ENCODE measurements around the gene KAT2A. TPM values are rescaled to one million over a fixed set of nuclear protein-coding genes. Genes with fewer than 3 reads are reported as not detected.

Gene KAT2A
- total RNA-seq, 3 donors from 2014 or later, result 22.7 to 55.8 (median 54.4) TPM

- H3K9me3 ChIP-seq, result no peaks in the 10 kb centered on the region
- intact Hi-C loops (cut with DNase I; ENCODE audit: low total_unique reads), result no loop called here
- no peaks in the 10 kb centered on the region for H3K27me3 ChIP-seq
- TF ChIP-seq POLR2A (IDR thresholded peaks at IDR 0.05) (no peak), POLR2AphosphoS5 (IDR thresholded peaks at IDR 0.05) (no peak), CTCF (IDR thresholded peaks at IDR 0.05) (no peak)
- no peaks in the 10 kb centered on the region for H3K4me1 ChIP-seq
- H3K4me3 ChIP-seq, result no peak overlapping the region
- H3K36me3 ChIP-seq, result peaks cover 8% of the 10 kb centered on the region
- DNase-seq (ENCODE audit: low spot score in 2 of 2), result no peak
- no peak overlapping the region for H3K27ac ChIP-seq
Measured at GRCh38 chr17:42127414-42127813, 6.2 kb upstream of the KAT2A start.

DNA sequence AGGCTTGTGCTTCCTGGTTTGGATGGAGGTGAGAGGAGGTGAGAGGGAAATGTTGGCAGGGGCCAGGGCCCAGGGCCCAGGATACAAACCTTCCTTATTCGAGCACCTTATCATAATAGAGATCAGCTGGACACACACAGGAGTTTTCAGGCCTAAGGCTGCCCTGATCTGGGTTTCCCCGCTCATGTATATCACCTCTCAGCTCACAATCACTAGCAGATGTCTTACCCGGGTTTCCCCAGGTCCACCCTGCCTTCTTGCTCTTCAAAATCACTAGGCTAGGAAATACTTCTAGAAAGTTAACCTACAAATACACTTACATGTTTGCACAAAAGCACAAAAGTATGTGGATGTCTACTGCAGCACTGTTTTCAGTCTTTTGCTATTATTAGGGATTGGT lies 5.7 kb upstream of the KAT2A start:
- no peak for TF ChIP-seq POLR2AphosphoS5 (IDR thresholded peaks at IDR 0.05)
- no peak for TF ChIP-seq POLR2A (IDR thresholded peaks at IDR 0.05)
- DNase-seq (ENCODE audit: low spot score in 2 of 2), result no peak
- no peaks in the 10 kb centered on the region for H3K27me3 ChIP-seq
- intact Hi-C loops (cut with DNase I; ENCODE audit: low total_unique reads), result no loop called here
- no peak overlapping the region for H3K4me3 ChIP-seq
- peaks cover 8% of the 10 kb centered on the region for H3K36me3 ChIP-seq
- no peaks in the 10 kb centered on the region for H3K4me1 ChIP-seq
- no peaks in the 10 kb centered on the region for H3K9me3 ChIP-seq
- H3K27ac ChIP-seq, result no peak overlapping the region

GRCh38 chr17:42125565-42125964 lies 4.4 kb upstream of the KAT2A start:
- no peak for DNase-seq (ENCODE audit: low spot score in 2 of 2)
- H3K27ac ChIP-seq, result no peak overlapping the region
- intact Hi-C loops (cut with DNase I; ENCODE audit: low total_unique reads), result no loop called here
- TF ChIP-seq POLR2A (IDR thresholded peaks at IDR 0.05) (no peak), CTCF (IDR thresholded peaks at IDR 0.05) (no peak), POLR2AphosphoS5 (IDR thresholded peaks at IDR 0.05) (no peak)
- peaks cover 8% of the 10 kb centered on the region for H3K36me3 ChIP-seq
- H3K4me3 ChIP-seq, result no peak overlapping the region
- H3K27me3 ChIP-seq, result no peaks in the 10 kb centered on the region
- H3K9me3 ChIP-seq, result no peaks in the 10 kb centered on the region
- peaks cover 0 to 4% of the 10 kb centered on the region in 2 donors for H3K4me1 ChIP-seq

DNA sequence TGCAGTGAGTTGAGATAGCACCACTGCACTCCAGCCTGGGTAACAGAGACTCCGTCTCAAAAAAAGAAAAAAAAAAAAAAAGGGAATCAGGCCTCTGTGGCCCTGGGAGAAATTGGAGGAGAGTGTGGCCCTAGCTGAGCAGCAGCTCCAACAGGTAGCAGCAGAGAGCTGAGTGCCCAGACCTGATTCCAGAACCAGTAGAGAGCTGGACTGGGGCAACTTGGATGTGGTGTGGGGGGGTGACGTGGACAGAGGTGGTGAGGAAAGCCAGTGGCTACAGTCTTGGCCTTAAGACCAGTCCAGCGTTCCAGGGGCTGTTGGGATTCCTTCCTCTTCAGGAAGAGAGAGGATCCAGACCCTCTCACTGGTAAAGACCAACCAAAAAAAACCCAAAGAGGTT lies 3.1 kb upstream of the KAT2A start:
- Histone ChIP-seq H3K9me3 (no peaks in the 10 kb centered on the region), H3K4me3 (no peak overlapping the region), H3K27me3 (no peaks in the 10 kb centered on the region), H3K36me3 (peaks cover 3% of the 10 kb centered on the region), H3K27ac (no peak overlapping the region), H3K4me1 (peaks cover 0 to 4% of the 10 kb centered on the region in 2 donors)
- no peak for TF ChIP-seq POLR2AphosphoS5 (IDR thresholded peaks at IDR 0.05)
- no peak for TF ChIP-seq CTCF (IDR thresholded peaks at IDR 0.05)
- TF ChIP-seq POLR2A (IDR thresholded peaks at IDR 0.05), result no peak
- no peak for DNase-seq (ENCODE audit: low spot score in 2 of 2)
- intact Hi-C loops (cut with DNase I; ENCODE audit: low total_unique reads), result no loop called here

GRCh38 chr17:42122371-42123303 lies 1.5 kb upstream of the KAT2A start, which contains the start of gene HSPB9:
HSPB9 (plus strand) TSS chr17:42122804; CDS start chr17:42122851, 47 bp downstream.
- DNase-seq (ENCODE audit: low spot score in 2 of 2), result peak in 1 of 2 donors; percentile 41
- intact Hi-C loops (cut with DNase I; ENCODE audit: low total_unique reads), result no loop called here
- Histone ChIP-seq H3K27me3 (no peaks in the 10 kb centered on the region), H3K4me1 (peaks cover 0 to 4% of the 10 kb centered on the region in 2 donors), H3K9me3 (no peaks in the 10 kb centered on the region), H3K4me3 (peak within 1 kb of the TSS in 2 of 3 donors; percentile 76 to 84), H3K27ac (peak within 1 kb of the TSS; percentile 13 to 61), H3K36me3 (no peaks in the 10 kb centered on the region)
- TF ChIP-seq POLR2AphosphoS5 (IDR thresholded peaks at IDR 0.05) (no peak), POLR2A (IDR thresholded peaks at IDR 0.05) (no peak), CTCF (IDR thresholded peaks at IDR 0.05) (no peak)

All from breast epithelium (tissue), 4 donors.